ENCODE data around the gene RCBTB2.

- TF ChIP-seq YY1 (IDR thresholded peaks at IDR 0.05; ENCODE audit: insufficient read depth, insufficient read length): no peak
- no peak for TF ChIP-seq SUZ12 (IDR thresholded peaks at IDR 0.05; ENCODE audit: extremely low read depth, insufficient read depth, insufficient read length)
- TF ChIP-seq ZNF274 (IDR thresholded peaks at IDR 0.05; ENCODE audit: low read depth, low read length): no peak
Observed at GRCh38 chr13:48539550-48539949, 6.7 kb upstream of the RCBTB2 start.
